Neural cell (in vitro differentiated cells): ENCODE measurements around the gene L3MBTL4. TPM values are rescaled to one million over a fixed set of nuclear protein-coding genes. Genes with fewer than 3 reads are reported as not detected.

Source experiments
- H2AFZ ChIP-seq: fragments of 200-600, 300-800 bp; sonication (generic), shearing (Covaris generic); 2 replicates; pipeline ENCODE4 v1.6.0; 2014; ENCODE audit warnings: low read depth, mild to moderate bottlenecking, antibody characterized with exemption, low read length, moderate library complexity
- H3F3A ChIP-seq: fragments of 200-600 bp; shearing (Covaris generic); 2 replicates; pipeline ENCODE4 v1.6.1; 2016; ENCODE audit warnings: mild to moderate bottlenecking, moderate library complexity, mixed read lengths, antibody characterized with exemption, low read length; ENCODE audit not compliant: insufficient read depth, poor library complexity, severe bottlenecking
- H3K27ac ChIP-seq: fragments of 200-600, 300-800 bp; sonication (generic), shearing (Covaris generic); 2 replicates; pipeline ENCODE4 v1.5.1; 2014; ENCODE audit warnings: mild to moderate bottlenecking, low read length, moderate library complexity
- H3K27me3 ChIP-seq: fragments of 300-800, 200-600 bp; sonication (generic), shearing (Covaris generic); 2 replicates; pipeline ENCODE4 v1.6.0; 2014; ENCODE audit warnings: mild to moderate bottlenecking, low read depth, low read length, moderate library complexity; ENCODE audit not compliant: insufficient read depth
- H3K36me3 ChIP-seq: fragments of 300-800, 200-600 bp; sonication (generic), shearing (Covaris generic); 2 replicates; pipeline ENCODE4 v1.5.1; 2014; ENCODE audit warnings: mild to moderate bottlenecking, antibody characterized with exemption, low read length, moderate library complexity; ENCODE audit not compliant: insufficient read depth
- H3K4me2 ChIP-seq: fragments of 300-800, 200-600 bp; sonication (generic), shearing (Covaris generic); 2 replicates; pipeline ENCODE4 v1.6.0; 2014; ENCODE audit warnings: mild to moderate bottlenecking, low read length
- H3K4me3 ChIP-seq: fragments of 300-800, 200-600 bp; sonication (generic), shearing (Covaris generic); 2 replicates; pipeline ENCODE4 v1.5.1; 2014; ENCODE audit warnings: mild to moderate bottlenecking, low read length, moderate library complexity
- H3K79me2 ChIP-seq: fragments of 200-600 bp; shearing (Covaris generic); replicated peaks from 2 replicates; pipeline ENCODE4 v1.6.0; 2014; ENCODE audit warnings: mild to moderate bottlenecking, low read length, moderate library complexity; ENCODE audit not compliant: insufficient read depth
- H3K9ac ChIP-seq: fragments of 300-800, 200-600 bp; sonication (generic), shearing (Covaris generic); 2 replicates; pipeline ENCODE4 v1.6.1; 2016; ENCODE audit warnings: mild to moderate bottlenecking, low read length, mixed read lengths
- H3K9me2 ChIP-seq: fragments of 200-600 bp; shearing (Covaris generic); 2 replicates; pipeline ENCODE4 v1.6.1; 2016; ENCODE audit warnings: mild to moderate bottlenecking, low read length, mixed read lengths; ENCODE audit not compliant: insufficient read depth
- H3K9me3 ChIP-seq: fragments of 200-600, 300-800 bp; sonication (generic), shearing (Covaris generic); 2 replicates; pipeline ENCODE4 v1.6.1; 2016; ENCODE audit warnings: mild to moderate bottlenecking, mixed run types, low read length, moderate library complexity, mixed read lengths
- H4K20me1 ChIP-seq: fragments of 200-600 bp; shearing (Covaris generic); 2 replicates; pipeline ENCODE4 v1.6.1; 2016; ENCODE audit warnings: mild to moderate bottlenecking, mixed run types; ENCODE audit not compliant: insufficient read depth
- CTCF ChIP-seq: fragments of 450-650 bp; IDR thresholded peaks from 2 replicates; pipeline ENCODE4 v1.5.1; 2014; ENCODE audit warnings: antibody characterized with exemption, mild to moderate bottlenecking, moderate library complexity; ENCODE audit not compliant: poor library complexity, severe bottlenecking
- EP300 ChIP-seq: fragments of 450-650 bp; conservative IDR thresholded peaks from 2 replicates; pipeline ENCODE4 v1.6.1; 2014; ENCODE audit warnings: antibody characterized with exemption, mild to moderate bottlenecking, moderate library complexity; ENCODE audit not compliant: poor library complexity, severe bottlenecking
- EZH2 ChIP-seq: fragments of 200-600, 300-800 bp; shearing (Covaris generic), sonication (generic); IDR thresholded peaks from 2 replicates; pipeline ENCODE4 v1.6.1; 2014; ENCODE audit warnings: antibody characterized with exemption, low read length, borderline replicate concordance, mild to moderate bottlenecking; ENCODE audit not compliant: insufficient read depth, poor library complexity, severe bottlenecking
- MXI1 ChIP-seq: fragments of 450-650 bp; conservative IDR thresholded peaks from 2 replicates; pipeline ENCODE4 v1.6.1; 2014; ENCODE audit warnings: antibody characterized with exemption, mild to moderate bottlenecking; ENCODE audit not compliant: poor library complexity, severe bottlenecking
- POLR2AphosphoS5 ChIP-seq: IDR thresholded peaks from 2 replicates; pipeline ENCODE4 v1.6.1; 2012
- RAD21 ChIP-seq: fragments of 450-650 bp; conservative IDR thresholded peaks from 2 replicates; pipeline ENCODE4 v1.6.1; 2014; ENCODE audit warnings: antibody characterized with exemption, mild to moderate bottlenecking, moderate library complexity
- REST ChIP-seq: IDR thresholded peaks from 2 replicates; pipeline ENCODE4 v1.6.1; 2012; ENCODE audit warnings: borderline replicate concordance
- SMC3 ChIP-seq: fragments of 450-650 bp; conservative IDR thresholded peaks from 2 replicates; pipeline ENCODE4 v1.6.1; 2014; ENCODE audit warnings: antibody characterized with exemption, mild to moderate bottlenecking, moderate library complexity; ENCODE audit not compliant: poor library complexity
- TAF1 ChIP-seq: IDR thresholded peaks from 2 replicates; pipeline ENCODE4 v1.6.1; 2012; ENCODE audit warnings: low read depth
- polyA plus RNA-seq: library from polyadenylated mRNA; depleted of rRNA; stranded (reverse); fragments of >200 nt; gene quantifications from 2 replicates; pipeline ENCODE4 v1.2.3, GENCODE V29; 2014

Gene L3MBTL4
- polyA plus RNA-seq, 1 donor from 2014 or later = 0.90 TPM

- Histone ChIP-seq H2AFZ (no peak overlapping the region), H3K79me2 (no peaks in the 10 kb centered on the region), H3K36me3 (no peaks in the 10 kb centered on the region), H3F3A (no peaks in the 10 kb centered on the region), H3K9ac (no peak overlapping the region), H4K20me1 (no peaks in the 10 kb centered on the region), H3K27me3 (no peaks in the 10 kb centered on the region), H3K9me2 (no peaks in the 10 kb centered on the region), H3K4me3 (no peak overlapping the region), H3K9me3 (no peaks in the 10 kb centered on the region), H3K4me2 (no peak overlapping the region), H3K27ac (no peak overlapping the region)
- TF ChIP-seq MXI1 (no peak), TAF1 (no peak), POLR2AphosphoS5 (no peak), EZH2 (no peak), RAD21 (no peak), CTCF (no peak), SMC3 (no peak), REST (no peak), EP300 (no peak)
Observed at GRCh38 chr18:6286585-6286984, 128.1 kb downstream of the L3MBTL4 start.

- no peaks in the 10 kb centered on the region for H3K36me3 ChIP-seq
- no peak overlapping the region for H3K27ac ChIP-seq
- no peak overlapping the region for H3K4me3 ChIP-seq
- TF ChIP-seq SMC3 (no peak), CTCF (no peak), REST (no peak), EP300 (no peak), MXI1 (no peak), TAF1 (no peak), POLR2AphosphoS5 (no peak), EZH2 (no peak), RAD21 (no peak)
- no peaks in the 10 kb centered on the region for H4K20me1 ChIP-seq
- no peaks in the 10 kb centered on the region for H3K9me2 ChIP-seq
- no peak overlapping the region for H3K4me2 ChIP-seq
- no peaks in the 10 kb centered on the region for H3F3A ChIP-seq
- no peaks in the 10 kb centered on the region for H3K9me3 ChIP-seq
- no peak overlapping the region for H2AFZ ChIP-seq
- H3K79me2 ChIP-seq = no peaks in the 10 kb centered on the region
- H3K27me3 ChIP-seq = no peaks in the 10 kb centered on the region
- no peak overlapping the region for H3K9ac ChIP-seq
Observed at GRCh38 chr18:6284761-6285160, 129.9 kb downstream of the L3MBTL4 start.
